Measurements from ENCODE around the gene SLC4A5.

SLC4A5 gene

GRCh38 chr2:74332550-74333174 lies 10.6 kb downstream of the SLC4A5 start:
- no peak for TF ChIP-seq TAF1 (IDR thresholded peaks at IDR 0.05; ENCODE audit: borderline replicate concordance, insufficient read depth, low read length)
- TF ChIP-seq SIN3A (IDR thresholded peaks at IDR 0.05; ENCODE audit: borderline replicate concordance, insufficient read depth, low read length): no peak
- TF ChIP-seq, protein P1, sequence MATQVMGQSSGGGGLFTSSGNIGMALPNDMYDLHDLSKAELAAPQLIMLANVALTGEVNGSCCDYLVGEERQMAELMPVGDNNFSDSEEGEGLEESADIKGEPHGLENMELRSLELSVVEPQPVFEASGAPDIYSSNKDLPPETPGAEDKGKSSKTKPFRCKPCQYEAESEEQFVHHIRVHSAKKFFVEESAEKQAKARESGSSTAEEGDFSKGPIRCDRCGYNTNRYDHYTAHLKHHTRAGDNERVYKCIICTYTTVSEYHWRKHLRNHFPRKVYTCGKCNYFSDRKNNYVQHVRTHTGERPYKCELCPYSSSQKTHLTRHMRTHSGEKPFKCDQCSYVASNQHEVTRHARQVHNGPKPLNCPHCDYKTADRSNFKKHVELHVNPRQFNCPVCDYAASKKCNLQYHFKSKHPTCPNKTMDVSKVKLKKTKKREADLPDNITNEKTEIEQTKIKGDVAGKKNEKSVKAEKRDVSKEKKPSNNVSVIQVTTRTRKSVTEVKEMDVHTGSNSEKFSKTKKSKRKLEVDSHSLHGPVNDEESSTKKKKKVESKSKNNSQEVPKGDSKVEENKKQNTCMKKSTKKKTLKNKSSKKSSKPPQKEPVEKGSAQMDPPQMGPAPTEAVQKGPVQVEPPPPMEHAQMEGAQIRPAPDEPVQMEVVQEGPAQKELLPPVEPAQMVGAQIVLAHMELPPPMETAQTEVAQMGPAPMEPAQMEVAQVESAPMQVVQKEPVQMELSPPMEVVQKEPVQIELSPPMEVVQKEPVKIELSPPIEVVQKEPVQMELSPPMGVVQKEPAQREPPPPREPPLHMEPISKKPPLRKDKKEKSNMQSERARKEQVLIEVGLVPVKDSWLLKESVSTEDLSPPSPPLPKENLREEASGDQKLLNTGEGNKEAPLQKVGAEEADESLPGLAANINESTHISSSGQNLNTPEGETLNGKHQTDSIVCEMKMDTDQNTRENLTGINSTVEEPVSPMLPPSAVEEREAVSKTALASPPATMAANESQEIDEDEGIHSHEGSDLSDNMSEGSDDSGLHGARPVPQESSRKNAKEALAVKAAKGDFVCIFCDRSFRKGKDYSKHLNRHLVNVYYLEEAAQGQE (IDR thresholded peaks at IDR 0.05; ENCODE audit: insufficient read depth in 1 of 2, low read depth in 2 of 2, low read length in 2 of 2): no peak
- TF ChIP-seq FOXP2 (optimal IDR thresholded peaks at IDR 0.05; ENCODE audit: borderline replicate concordance, extremely low read depth, extremely low read length, insufficient read depth): no peak
- TF ChIP-seq POLR2AphosphoS5 (IDR thresholded peaks at IDR 0.05; ENCODE audit: low read depth, low read length): no peak

DNA sequence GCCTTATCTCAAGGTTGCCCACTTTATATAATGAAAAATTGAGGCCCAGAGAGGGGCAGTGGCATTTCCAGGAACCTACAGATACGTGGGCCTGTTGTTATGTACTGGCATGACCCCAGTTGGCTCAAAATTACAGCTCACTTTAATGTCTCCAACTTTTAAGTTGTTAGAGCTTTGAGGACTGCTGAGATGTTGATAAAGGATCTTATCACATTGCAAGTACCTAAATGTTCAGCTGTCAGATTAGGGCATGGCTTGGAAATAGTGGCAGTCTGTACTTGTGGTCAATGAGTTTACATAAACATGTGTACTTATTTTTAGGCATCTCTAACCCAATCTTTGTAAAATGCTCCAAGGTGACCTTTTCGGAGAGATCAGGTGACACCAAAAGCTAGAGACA lies 14.6 kb downstream of the SLC4A5 start:
- TF ChIP-seq SIN3A (IDR thresholded peaks at IDR 0.05; ENCODE audit: borderline replicate concordance, insufficient read depth, low read length) (no peak), FOXP2 (optimal IDR thresholded peaks at IDR 0.05; ENCODE audit: borderline replicate concordance, extremely low read depth, extremely low read length, insufficient read depth) (no peak), POLR2AphosphoS5 (IDR thresholded peaks at IDR 0.05; ENCODE audit: low read depth, low read length) (no peak), TAF1 (IDR thresholded peaks at IDR 0.05; ENCODE audit: borderline replicate concordance, insufficient read depth, low read length) (no peak)
- TF ChIP-seq, protein P1 (IDR thresholded peaks at IDR 0.05; ENCODE audit: insufficient read depth in 1 of 2, low read depth in 2 of 2, low read length in 2 of 2): no peak

GRCh38 chr2:74328074-74328473 lies 15.1 kb downstream of the SLC4A5 start:
- no peak for TF ChIP-seq FOXP2 (optimal IDR thresholded peaks at IDR 0.05; ENCODE audit: borderline replicate concordance, extremely low read depth, extremely low read length, insufficient read depth)
- TF ChIP-seq, protein P1 (IDR thresholded peaks at IDR 0.05; ENCODE audit: insufficient read depth in 1 of 2, low read depth in 2 of 2, low read length in 2 of 2): no peak
- no peak for TF ChIP-seq POLR2AphosphoS5 (IDR thresholded peaks at IDR 0.05; ENCODE audit: low read depth, low read length)
- no peak for TF ChIP-seq TAF1 (IDR thresholded peaks at IDR 0.05; ENCODE audit: borderline replicate concordance, insufficient read depth, low read length)
- no peak for TF ChIP-seq SIN3A (IDR thresholded peaks at IDR 0.05; ENCODE audit: borderline replicate concordance, insufficient read depth, low read length)

GRCh38 chr2:74327627-74328026 lies 15.6 kb downstream of the SLC4A5 start:
- TF ChIP-seq POLR2AphosphoS5 (IDR thresholded peaks at IDR 0.05; ENCODE audit: low read depth, low read length): no peak
- TF ChIP-seq TAF1 (IDR thresholded peaks at IDR 0.05; ENCODE audit: borderline replicate concordance, insufficient read depth, low read length): no peak
- no peak for TF ChIP-seq SIN3A (IDR thresholded peaks at IDR 0.05; ENCODE audit: borderline replicate concordance, insufficient read depth, low read length)
- no peak for TF ChIP-seq FOXP2 (optimal IDR thresholded peaks at IDR 0.05; ENCODE audit: borderline replicate concordance, extremely low read depth, extremely low read length, insufficient read depth)
- TF ChIP-seq, protein P1 (IDR thresholded peaks at IDR 0.05; ENCODE audit: insufficient read depth in 1 of 2, low read depth in 2 of 2, low read length in 2 of 2): no peak
